HTERT RPE-1 (cell line): Measurements from ENCODE around the gene ESRRB.

Experiments used
- in situ Hi-C: fragments of 300-500 bp; cut with MboI; formaldehyde crosslinking; loops from 4 replicates; pipeline ENCODE4 v1.14.3; 2020; ENCODE audit warnings: low sequenced_read_pairs

The ESRRB gene

DNA sequence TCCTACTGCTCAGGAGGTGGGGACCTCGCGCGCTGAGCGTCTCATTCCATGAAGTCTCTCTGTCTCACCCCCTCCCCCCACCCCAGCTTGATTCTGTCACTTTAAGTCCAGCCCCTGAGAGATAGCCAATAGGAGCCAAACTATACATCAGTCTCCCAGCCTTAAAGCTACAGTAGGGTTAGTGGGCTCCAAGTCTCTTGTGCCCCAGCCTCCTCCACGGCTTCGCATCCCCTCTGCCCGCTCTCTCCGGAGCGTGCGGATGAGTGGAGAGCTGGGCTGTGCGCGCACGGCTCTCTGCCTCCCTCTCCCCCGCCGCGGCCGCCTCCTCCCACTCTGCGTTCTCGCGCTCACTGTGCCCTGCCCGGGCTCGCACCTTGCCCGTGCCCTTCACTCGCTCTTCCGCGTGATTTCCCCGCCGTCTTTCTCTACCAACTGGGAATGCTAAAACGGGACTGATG is at the start of gene ESRRB:
TSS of gene ESRRB (plus strand) at position 191 of the 458 bp plus-strand sequence. CDS start at position 456, 265 bp downstream.
- in situ Hi-C loops = no loop called here

DNA sequence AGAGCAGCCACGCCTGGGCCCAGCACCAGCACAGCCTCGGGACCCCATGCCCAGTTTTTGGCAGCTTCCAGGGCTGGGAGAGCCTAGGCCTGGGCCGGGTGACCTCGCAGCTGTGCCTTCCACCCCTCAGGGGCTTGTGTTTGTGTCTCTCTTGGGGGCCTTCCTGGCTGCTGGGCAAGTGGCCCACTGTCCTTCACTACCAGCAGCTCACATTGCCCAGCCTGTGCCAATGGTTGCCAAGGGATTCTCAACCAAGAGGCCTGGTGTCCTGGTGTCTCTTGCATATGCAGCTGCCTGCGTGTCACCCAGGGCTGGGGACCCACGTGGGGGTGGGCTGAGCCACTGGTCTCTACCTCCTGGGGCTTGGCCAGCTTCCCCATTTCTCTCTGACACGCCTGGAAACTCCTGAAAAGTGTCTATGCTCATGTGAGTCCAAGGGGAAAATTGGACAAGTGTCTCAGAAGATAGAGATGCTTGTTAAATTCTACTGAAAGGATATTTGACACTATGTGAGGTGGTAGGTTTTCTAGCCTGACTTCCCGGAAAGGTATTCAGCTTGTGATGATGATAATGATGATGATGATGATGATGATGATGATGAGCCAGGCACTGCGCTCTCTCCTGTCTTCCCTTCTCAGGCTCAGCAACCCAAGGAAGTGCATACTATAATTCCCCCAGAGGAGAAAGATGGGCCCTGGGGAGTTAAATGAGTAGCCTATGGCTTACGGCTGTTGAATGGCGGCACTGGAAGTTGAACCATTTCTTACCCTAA is 48.8 kb upstream of the ESRRB start:
- in situ Hi-C loops = no loop called here

DNA sequence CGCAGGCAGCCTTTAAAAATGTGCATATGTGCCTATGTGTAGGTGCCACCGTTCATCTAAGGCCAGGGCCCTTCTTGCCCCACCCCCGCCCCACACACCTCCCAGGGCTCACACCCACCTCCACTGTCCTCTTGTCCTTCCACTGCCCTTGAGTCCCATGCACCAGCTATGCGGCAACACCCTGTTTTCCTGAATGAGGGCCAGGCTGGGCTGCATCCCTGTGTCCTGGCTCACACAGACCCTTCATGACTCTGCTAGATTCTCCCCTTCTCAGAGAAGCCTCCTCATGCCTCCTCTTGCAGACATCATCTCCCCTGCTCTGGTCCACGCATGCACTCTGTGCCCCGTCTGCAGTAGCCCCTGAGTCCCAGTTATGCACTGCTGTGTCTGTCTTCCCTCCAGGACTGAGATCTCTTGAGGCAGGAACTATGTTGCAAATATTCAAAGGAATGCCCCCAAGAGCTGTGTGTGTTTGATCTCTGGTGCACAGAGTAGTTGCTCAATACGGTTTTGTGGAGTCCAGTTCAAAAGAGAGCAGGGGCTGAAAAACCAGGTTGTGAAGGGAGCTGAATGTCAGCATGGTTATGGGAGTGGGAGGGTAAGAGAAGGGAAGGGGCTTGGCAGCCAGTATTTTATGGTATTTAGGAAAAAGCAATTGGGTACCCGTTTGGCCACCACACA is 47.3 kb upstream of the ESRRB start:
- in situ Hi-C loops = no loop called here

DNA sequence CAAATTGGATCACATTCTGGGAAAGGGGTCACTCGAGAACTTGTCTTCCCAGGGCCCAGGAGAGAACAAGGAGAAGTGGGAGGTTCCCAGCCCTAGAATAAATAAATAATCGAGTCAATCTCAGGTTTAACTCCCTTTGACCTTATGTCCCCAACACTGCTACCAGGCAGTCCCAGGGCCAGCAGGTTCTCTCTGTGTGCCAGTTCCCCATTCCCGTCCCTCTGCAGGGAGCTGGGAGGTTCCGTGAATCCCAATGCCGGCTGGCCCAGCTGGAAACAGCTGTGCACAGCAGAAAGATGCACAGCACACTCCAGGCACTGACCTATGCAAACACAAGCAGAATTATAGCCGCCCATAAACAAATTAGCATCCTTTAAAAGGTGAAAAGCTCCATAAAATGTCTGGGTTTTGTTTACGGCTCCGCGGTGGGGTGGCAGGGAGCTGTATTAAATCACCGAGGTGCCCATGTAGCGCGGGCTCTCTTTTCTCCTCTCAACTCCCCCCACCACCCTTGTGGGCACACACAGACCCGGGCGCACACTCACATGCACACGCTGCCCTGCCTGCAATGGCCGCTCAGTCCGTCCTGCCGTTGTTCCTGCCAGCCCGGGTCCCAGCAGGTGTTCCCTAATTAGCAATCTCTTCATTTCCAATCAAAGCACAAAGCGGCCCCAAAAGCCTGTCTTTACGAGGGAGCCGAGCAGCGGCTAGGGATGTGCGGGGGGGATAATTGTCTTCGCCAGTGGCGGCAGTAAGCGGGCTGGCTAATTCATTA is 46.6 kb upstream of the ESRRB start:
- in situ Hi-C loops = no loop called here

DNA sequence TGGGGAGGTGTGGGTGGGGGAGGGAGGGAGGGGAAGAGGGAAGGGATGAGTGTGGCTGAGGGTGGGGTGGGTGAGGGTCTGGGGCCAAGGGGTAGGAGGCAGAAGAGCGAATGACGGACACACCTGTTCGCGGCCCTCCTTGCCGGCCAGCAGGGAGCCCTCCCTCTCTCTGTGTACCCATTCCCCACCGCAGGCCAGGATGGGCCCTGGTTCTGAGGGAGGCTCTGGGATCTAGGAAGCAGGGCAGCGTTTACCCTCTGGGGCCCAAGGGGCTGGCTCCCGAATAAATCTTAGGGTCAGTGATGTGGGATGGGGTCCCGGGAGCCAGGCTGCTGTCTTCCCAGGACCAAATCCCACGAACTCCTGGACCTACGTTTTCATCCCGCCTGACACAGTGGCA is 46.0 kb upstream of the ESRRB start:
- in situ Hi-C loops = no loop called here

DNA sequence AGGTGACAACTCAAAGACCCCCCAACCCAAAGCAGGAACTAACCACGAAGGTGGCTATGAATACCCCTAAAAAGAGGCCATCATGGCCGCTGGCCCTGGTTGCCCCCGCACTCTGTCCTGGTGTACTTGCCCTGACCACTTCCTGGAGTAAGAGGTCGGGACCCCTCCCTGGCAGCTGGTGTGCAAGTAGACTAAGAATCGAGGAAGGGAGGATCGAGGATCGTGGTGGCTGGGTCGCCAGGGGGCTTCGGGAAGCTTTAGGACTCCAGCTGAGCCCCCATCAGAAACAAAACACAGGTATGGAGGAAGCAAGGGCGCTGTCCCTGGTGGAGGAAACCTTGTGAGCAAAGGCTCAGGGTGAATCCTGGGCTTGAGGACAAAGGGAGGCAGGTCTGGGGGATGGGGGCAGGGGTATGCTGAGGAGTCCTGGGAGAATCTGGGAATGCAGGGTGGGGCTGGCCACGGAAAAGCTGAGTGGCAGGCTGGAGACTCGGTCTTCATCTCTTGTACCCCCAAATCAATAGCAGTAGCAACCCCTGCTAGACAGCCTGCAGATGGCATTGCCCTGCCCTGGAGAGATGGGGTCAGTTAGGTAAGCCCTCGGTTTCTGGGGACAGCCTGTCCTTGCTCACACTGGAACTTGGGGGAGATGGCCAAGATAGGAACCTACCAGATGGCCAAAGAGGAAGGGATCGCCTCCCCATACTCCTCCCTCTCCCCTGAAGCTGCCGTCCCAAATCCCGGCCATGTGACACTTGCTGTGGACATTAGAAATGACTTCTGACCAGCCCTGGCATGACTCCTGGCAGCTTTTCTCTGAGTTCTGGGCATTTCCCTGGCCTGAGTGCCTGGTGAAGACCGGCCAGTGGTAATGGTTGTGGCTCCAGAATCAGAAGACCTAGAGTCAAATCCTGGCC is 45.3 kb upstream of the ESRRB start:
- in situ Hi-C loops = no loop called here

DNA sequence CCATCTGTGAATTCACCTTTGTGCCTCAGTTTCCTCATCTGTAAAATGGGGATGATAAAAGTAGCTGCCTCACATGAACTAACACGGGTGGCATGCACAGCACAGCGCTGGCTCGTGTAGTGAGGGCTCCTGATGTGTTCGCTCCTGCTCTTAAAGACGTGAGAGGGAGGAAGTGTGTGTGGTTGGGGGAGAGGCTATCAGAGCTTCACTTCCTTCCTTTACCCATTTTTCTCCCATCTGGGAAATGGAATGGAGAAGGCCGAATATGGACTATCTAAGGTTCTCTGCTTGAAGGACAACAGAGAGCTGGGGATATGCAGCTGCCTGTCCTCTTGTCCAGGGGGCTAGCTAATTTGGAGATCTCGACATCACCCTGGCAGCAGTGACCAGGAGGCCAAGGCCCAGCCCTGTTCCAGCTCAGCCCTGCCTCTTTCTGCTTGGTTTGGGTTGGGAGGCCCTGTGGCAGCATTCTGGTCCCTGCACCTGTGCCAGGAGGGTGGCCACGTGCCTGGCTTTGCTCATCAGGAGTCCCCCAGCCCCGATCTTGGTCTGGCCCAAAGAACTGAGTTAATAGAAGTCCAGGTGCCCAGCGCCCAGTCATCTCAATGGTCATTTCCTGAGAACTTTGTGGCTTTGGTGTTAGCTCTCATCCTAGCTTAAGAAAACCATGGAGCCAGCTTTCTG is 44.5 kb upstream of the ESRRB start:
- in situ Hi-C loops = no loop called here

DNA sequence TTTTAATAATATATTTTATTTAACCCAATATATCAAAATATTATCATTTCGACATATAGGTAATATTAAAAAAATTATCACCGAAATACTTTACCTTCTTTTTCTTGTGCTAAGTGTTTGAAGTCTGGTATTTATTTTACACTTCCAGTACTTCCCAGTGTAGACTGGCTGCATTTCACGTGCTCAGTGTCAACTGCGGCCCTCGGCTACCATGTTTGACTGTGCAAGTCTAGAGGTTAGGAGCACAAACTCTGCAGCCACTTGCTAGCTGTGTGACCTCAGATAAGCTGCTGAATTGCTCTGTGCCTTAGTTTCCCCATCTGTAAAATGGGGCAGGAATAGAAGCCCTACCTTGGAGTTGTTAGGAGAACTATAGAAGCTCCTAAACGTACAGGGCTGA is 42.3 kb upstream of the ESRRB start:
- in situ Hi-C loops = no loop called here

DNA sequence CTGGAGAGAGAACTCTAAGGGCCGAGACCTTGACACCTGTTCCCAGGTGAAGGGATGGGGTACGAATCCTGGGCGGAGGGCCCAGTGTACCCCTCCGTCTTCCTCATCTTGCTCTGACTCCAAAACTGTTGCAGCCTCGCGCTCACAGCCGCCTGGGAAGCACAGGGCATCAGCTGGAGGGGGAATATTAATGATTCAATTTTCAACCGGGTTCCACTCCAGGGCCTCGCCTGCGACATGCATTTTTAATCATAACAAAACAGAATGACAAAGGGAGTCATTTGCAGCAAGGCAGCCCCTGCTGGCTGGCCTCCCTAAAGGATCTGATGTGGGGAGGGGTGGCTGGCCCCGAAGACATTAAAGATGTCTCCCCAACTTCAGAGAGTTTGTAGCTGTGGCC is 41.6 kb upstream of the ESRRB start:
- in situ Hi-C loops = no loop called here

DNA sequence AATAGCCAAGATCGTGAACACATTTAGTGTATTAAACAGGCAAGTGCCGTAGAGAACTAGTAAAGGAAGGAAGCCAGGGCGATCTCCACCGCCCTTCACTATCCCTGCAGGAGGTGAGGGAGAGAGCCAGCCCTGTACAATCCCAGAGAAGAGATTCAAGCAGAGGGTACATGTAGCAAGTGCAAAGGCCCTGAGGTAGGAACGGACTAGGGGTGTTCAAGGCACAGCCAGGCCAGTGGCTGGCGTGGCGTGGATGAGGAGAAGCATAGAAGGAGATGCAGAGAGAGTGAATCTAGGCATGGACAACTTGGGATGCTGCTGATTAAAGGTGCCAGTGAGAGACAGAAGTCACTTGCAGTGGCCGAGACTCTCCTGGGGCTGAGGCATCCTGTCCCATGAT is 39.1 kb upstream of the ESRRB start:
- in situ Hi-C loops = no loop called here

DNA sequence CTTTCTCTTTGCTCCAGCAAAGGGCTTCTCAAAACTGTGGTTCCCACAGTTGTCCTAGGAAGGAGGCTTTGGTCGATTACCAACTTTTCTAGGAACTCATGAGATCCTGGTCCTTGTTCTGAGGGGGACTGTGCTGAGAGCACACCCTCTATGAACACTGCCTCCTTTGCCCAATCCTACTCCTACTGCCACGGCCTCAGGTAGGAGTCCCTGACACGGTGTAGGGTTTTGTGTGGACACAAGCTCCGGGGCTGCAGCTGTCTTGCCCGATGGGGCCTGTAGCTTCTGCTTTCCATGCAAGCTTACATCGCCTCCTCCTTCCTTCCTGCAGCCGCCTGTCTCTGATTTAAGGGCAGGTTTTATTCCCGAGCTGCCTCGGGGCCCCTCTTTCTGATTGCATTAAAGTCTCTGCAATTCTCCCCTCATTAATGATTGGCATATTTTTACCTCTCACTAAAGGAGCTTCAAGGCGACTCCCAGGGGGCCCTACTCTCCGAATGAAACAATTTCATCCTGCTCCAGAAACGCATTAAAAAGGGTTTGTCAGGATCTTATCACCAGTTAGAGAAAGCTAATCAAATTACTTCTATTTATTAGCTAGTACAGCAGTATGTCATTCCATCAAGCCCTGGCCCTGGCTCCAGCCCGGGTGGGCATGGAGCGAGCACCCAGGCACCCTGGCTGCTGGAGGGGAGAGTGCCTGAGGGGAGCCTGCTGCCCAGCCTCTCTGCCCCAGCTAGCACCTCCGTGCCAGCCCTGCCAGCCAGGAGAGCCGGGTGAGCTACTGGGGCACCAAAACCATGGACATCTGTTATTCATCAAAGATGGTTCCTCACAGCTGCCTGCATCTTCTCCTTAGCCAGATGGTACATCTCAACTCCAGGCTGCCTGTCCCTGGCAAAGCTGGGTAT is 38.0 kb upstream of the ESRRB start:
- in situ Hi-C loops = no loop called here

DNA sequence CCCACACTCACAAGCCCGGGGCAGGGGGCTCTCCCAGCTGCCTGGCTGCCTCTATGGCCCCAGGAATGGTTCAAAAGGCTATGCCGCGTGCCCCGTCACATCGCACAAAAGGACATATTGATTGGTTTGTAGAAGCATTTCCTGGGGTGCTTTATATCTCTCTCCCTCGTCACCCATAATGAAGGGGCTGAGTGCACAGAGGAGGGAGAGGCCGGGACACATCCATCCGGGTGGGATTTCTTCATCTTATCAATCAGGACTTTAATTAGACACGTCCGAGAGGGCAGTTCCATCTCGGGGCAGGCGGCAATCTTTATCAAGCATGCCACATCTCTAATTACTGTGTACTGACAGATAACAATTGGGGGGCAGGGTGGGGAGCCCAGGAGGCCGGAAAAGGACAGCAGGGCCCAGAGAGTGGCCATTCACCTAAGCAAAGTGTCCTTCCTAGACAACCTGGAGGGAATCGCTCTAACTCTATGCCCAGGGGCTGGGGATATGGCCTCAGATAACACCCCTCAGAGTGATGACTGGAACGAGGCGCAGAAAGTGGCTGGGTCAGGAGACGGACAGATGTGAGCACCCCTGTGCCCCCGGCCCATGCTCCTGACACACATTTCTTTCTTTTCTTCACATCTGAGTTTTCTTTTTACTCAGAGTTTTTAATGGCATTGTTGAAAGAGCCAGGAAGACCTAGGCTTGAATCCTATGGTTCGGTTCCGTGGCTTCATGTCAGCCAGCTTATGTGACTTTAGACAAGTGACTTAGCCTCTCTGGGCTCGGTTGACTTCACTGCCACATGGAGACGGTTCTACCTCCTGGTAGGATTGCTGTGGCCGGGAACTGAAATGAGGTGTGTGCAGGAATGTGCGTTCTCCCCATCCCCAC is 36.0 kb upstream of the ESRRB start:
- in situ Hi-C loops = no loop called here

DNA sequence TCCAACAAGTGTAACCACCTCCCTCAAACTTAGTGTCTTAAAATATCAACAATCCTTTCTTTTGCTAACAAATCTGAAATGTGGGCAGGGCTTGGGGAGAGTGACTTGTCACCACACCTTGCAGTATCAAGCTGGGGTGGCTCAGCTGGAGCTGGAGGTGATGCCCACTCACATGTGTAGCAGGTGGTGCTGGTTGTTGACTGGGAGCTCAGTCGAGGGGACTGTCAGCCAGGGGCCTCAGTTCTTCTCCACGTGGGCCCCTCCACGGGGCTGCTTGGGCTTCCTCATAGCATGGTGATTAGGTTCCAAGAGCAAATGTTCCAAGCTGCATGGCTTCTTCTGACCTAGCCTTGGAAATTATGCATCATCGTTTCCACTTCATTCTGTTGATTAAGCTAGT is 32.6 kb upstream of the ESRRB start:
- in situ Hi-C loops = no loop called here

DNA sequence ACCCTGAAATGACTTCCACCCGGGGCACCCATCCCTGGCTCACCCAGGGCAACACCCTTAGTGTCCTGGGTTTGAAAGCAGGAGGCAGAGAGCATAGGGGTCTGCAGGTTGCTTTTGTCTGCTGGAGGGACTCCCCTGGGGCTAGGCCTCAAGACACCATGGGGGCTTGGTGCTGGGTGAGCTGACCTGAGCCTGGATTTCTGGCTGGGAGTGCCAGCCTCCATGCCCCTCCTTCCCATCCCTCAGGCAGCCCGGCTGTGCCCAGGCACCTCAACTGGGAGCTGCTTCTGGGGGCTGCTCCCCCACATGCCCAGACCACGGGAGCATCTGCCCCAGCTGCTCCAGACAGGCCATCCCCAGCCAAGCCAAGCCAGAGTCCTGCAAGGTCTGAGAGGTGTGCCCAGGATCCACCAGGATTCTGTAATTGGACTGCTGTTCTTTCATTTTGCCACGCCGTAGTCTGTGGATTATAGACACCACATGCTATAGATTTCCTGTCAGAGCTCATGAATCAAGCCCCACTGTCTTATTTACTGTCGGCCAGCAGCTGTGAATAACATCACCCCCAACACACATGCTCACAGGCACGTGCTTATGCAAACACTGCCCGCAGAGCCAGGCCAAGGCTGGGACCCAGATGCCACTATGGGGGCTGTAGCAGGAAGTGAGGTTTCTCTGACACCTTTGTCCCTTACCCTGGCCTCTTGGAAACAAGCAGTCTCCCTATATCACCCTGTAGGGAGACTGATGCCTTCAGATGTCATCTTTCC is 29.4 kb upstream of the ESRRB start:
- in situ Hi-C loops = no loop called here

DNA sequence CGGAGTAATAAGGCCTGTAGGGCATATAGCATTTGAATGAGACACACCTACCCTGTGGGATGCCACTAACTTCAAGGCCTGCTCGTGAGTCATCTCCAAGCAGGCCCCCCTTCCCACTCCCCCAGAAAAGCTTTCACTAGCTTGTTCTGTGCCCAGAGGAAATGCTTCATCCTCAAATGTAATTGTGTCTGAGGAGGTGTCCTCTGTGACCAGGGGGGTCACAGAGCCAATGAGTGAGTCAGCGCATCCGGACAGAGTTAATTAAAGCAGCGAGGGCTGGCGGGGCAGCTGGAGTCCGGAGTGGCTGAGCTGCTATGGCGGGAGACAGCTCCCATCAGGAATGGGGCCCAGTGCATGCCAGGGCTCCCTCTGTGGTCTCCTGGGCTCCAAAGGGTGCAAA is 27.0 kb upstream of the ESRRB start:
- in situ Hi-C loops = no loop called here

DNA sequence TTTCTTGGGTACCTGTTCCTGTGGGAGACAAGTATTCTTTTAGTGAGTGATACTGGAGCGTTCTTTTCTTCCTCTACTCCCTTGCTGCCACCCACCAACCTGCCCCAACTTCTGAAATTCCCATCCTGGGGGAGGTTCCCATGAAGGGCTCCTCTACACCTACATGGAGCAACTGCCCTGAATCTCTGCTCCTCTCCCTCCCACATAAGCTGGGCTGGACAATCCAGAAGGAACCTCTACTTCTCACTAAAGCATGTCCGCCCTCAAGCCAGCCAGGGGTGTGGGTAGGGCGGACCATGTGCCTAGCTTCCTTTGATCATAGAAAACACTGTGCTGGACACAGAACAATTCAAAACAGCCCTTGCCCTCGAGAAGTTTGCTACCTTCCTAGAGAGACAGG is 25.9 kb upstream of the ESRRB start:
- in situ Hi-C loops = no loop called here

DNA sequence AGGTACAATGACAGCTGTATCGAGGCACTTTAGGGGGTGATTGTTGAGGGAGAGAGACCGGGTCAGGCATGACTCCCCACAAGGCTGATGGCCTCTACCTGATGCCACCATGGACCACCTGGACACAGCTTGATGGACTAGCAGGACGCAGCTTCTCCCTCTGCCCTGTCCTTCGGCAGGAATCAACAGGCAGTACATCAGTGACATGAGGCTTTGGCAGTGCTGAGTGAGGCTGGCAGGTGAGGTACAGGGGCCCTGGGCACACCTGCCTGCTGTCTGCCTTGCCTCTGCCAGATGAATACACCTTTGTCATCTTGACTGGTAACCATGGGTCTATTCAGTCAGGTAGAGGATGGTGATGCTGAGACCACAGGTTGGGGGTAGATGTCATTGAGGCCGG is 25.3 kb upstream of the ESRRB start:
- in situ Hi-C loops = no loop called here
